ENCODE data around the gene GPR151. TPM values are rescaled to one million over a fixed set of nuclear protein-coding genes. Genes with fewer than 3 reads are reported as not detected.

The GPR151 gene
- polyA plus RNA-seq, 3 donors: not detected

DNA sequence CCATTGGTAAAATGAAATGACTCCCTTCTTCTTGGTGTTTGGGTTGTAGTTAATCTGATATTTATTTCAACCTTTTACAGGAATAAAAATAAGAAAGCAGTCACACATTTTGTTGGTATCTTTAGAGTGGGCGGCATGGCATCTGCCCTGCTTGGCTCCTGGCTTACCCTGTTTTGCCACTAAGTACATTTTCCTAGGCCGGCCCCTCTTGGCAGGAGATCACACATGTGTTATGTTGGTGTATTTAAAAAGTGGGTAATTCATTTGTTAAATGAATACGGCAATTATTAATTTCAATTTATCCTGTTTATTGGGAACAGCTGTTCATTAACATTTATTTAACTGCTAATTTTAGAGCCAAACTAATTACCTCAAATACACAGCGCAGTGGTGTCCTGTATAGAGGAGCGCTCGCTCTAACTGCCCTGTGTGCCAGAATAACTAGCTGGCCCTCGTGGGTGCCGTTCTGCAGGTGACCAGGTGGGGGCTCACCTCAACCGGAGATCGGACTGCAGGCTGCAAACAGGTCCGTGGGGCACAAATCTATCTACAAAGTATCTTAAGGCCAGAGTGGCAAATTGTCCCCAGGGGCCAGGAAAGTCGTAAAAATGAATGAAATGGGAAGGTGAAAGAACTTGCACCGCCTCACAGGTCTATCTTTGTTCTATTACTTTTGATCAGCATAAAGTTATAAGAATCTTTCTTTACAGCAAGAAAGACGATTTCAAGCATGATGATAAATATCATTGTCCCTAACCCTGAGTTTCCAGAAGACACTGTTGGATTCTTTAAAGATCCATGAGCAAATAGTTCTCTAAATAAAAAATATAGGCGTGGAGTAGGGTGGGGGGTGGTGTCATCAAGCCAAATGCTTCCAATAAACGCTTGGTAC lies 26.2 kb upstream of the GPR151 start:
- Mint-ChIP-seq H3K27me3 (ENCODE audit: low read depth in 3 of 3) (peaks cover 5 to 12% (median 6%) of the 10 kb centered on the region in 3 donors), H3K4me3 (no peak overlapping the region), H3K36me3 (no peaks in the 10 kb centered on the region), H3K4me1 (peaks cover 2% of the 10 kb centered on the region), H3K27ac (no peak overlapping the region), H3K9me3 (no peaks in the 10 kb centered on the region)
- Histone ChIP-seq H3K27ac (ENCODE audit: low read depth in 1 of 2, low read length in 2 of 2) (no peak overlapping the region), H3K4me3 (replicated peaks in 1 of 3; ENCODE audit: low read depth in 2 of 3, low read length in 3 of 3) (no peak overlapping the region), H3K27me3 (ENCODE audit: control insufficient read depth in 2 of 2, insufficient read depth in 2 of 2, low read length in 2 of 2) (no peaks in the 10 kb centered on the region), H3K9ac (ENCODE audit: insufficient read depth, low read length, poor library complexity, severe bottlenecking) (no peak overlapping the region), H3K9me3 (replicated peaks in 1 of 2; ENCODE audit: control insufficient read depth in 1 of 2, insufficient read depth in 1 of 2, low read length in 2 of 2) (no peaks in the 10 kb centered on the region), H3K36me3 (replicated peaks in 1 of 2; ENCODE audit: control insufficient read depth in 1 of 2, insufficient read depth in 2 of 2, low read length in 2 of 2) (no peaks in the 10 kb centered on the region), H3K4me1 (ENCODE audit: control insufficient read depth in 1 of 2, insufficient read depth in 2 of 2, low read length in 2 of 2) (no peaks in the 10 kb centered on the region), H4K20me1 (ENCODE audit: insufficient read depth, low read length) (no peaks in the 10 kb centered on the region), H2AFZ (ENCODE audit: insufficient read depth, low read depth, low read length, poor library complexity, severe bottlenecking) (no peak overlapping the region), H3K79me2 (ENCODE audit: insufficient read depth, low read length) (no peaks in the 10 kb centered on the region), H3K4me2 (replicated peaks; ENCODE audit: extremely low read depth, low read length, poor library complexity, severe bottlenecking) (no peak overlapping the region)
- intact Hi-C loops (cut with micrococcal nuclease): no loop called here
- DNase-seq: peak; percentile 9 to 23 (median 12)
- TF ChIP-seq, protein P1, sequence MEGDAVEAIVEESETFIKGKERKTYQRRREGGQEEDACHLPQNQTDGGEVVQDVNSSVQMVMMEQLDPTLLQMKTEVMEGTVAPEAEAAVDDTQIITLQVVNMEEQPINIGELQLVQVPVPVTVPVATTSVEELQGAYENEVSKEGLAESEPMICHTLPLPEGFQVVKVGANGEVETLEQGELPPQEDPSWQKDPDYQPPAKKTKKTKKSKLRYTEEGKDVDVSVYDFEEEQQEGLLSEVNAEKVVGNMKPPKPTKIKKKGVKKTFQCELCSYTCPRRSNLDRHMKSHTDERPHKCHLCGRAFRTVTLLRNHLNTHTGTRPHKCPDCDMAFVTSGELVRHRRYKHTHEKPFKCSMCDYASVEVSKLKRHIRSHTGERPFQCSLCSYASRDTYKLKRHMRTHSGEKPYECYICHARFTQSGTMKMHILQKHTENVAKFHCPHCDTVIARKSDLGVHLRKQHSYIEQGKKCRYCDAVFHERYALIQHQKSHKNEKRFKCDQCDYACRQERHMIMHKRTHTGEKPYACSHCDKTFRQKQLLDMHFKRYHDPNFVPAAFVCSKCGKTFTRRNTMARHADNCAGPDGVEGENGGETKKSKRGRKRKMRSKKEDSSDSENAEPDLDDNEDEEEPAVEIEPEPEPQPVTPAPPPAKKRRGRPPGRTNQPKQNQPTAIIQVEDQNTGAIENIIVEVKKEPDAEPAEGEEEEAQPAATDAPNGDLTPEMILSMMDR (IDR thresholded peaks at IDR 0.05): peak; percentile 74
- 0% methylated on average over 4 of the region's 16 CpGs for WGBS (ENCODE audit: insufficient coverage)

DNA sequence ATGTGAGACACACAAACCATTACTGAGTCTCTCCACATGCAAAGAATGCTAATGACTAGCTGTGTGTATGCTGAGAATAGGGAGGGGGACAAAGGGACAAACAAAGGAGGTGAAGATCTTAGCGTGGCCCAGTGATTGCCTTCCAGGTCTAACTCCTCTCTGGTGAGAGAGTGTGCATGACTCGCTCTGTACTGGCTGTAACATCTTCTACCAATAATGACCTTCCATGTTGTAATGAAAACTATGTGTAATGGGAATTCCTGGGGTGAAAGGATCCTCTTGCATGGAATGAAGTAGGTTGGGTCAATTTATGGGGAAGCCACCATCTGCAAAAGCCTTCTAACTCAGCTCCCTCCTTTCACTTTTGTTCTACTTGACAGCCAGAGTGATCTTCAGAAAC lies 24.4 kb upstream of the GPR151 start:
- H3K4me3 ChIP-seq (replicated peaks in 1 of 3; ENCODE audit: low read depth in 2 of 3, low read length in 3 of 3): no peak overlapping the region
- no peak overlapping the region for H3K27ac Mint-ChIP-seq
- no peaks in the 10 kb centered on the region for H4K20me1 ChIP-seq (ENCODE audit: insufficient read depth, low read length)
- H3K4me1 ChIP-seq (ENCODE audit: control insufficient read depth in 1 of 2, insufficient read depth in 2 of 2, low read length in 2 of 2): no peaks in the 10 kb centered on the region
- TF ChIP-seq, protein P1 (IDR thresholded peaks at IDR 0.05): no peak
- no peak overlapping the region for H2AFZ ChIP-seq (ENCODE audit: insufficient read depth, low read depth, low read length, poor library complexity, severe bottlenecking)
- no peak for DNase-seq
- H3K36me3 Mint-ChIP-seq: no peaks in the 10 kb centered on the region
- no peak overlapping the region for H3K4me2 ChIP-seq (replicated peaks; ENCODE audit: extremely low read depth, low read length, poor library complexity, severe bottlenecking)
- H3K4me3 Mint-ChIP-seq: no peak overlapping the region
- intact Hi-C loops (cut with micrococcal nuclease): no loop called here
- H3K9me3 ChIP-seq (replicated peaks in 1 of 2; ENCODE audit: control insufficient read depth in 1 of 2, insufficient read depth in 1 of 2, low read length in 2 of 2): no peaks in the 10 kb centered on the region
- H3K9ac ChIP-seq (ENCODE audit: insufficient read depth, low read length, poor library complexity, severe bottlenecking): no peak overlapping the region
- H3K79me2 ChIP-seq (ENCODE audit: insufficient read depth, low read length): no peaks in the 10 kb centered on the region
- no peaks in the 10 kb centered on the region for H3K9me3 Mint-ChIP-seq
- peaks cover 4 to 8% (median 5%) of the 10 kb centered on the region in 3 donors for H3K27me3 Mint-ChIP-seq (ENCODE audit: low read depth in 3 of 3)
- H3K27ac ChIP-seq (ENCODE audit: low read depth in 1 of 2, low read length in 2 of 2): no peak overlapping the region
- WGBS (ENCODE audit: insufficient coverage): no CpG with 5 or more reads among the region's 2 CpGs
- H3K27me3 ChIP-seq (ENCODE audit: control insufficient read depth in 2 of 2, insufficient read depth in 2 of 2, low read length in 2 of 2): no peaks in the 10 kb centered on the region
- peaks cover 2% of the 10 kb centered on the region for H3K4me1 Mint-ChIP-seq
- no peaks in the 10 kb centered on the region for H3K36me3 ChIP-seq (replicated peaks in 1 of 2; ENCODE audit: control insufficient read depth in 1 of 2, insufficient read depth in 2 of 2, low read length in 2 of 2)

All from CD14-positive monocyte (primary cell).